ENCODE measurements around the gene DOCK9. TPM values are rescaled to one million over a fixed set of nuclear protein-coding genes. Genes with fewer than 3 reads are reported as not detected.

DOCK9 gene
- total RNA-seq, 6 experiments from 2014 or later: 16.5 to 24.3 (median 18.1) TPM

DNA sequence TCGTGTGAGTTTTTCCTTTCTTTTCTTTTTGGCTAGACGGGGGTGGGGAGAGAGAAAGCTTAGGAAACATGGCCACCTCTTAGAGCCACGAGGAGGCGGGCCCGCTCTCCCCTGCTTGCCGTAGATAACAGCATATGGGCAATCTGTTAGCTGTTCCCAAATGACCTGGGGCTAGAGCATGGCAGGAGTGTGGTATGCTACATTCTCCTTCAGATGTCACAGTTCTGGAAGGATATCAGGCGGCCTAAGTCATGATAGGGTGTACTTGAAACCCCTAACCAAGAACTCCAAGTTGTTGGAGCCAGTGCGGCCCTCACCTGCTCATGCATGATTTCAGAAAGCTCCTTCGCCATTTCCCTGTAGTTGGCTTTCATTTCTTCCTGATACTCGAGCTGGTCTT, 181.1 kb downstream of the DOCK9 start:
- peaks cover 0 to 3% (median 0%) of the 10 kb centered on the region in 4 donors for H3K36me3 ChIP-seq
- no peak for TF ChIP-seq POLR2A (IDR thresholded peaks at IDR 0.05)
- TF ChIP-seq, protein P1, sequence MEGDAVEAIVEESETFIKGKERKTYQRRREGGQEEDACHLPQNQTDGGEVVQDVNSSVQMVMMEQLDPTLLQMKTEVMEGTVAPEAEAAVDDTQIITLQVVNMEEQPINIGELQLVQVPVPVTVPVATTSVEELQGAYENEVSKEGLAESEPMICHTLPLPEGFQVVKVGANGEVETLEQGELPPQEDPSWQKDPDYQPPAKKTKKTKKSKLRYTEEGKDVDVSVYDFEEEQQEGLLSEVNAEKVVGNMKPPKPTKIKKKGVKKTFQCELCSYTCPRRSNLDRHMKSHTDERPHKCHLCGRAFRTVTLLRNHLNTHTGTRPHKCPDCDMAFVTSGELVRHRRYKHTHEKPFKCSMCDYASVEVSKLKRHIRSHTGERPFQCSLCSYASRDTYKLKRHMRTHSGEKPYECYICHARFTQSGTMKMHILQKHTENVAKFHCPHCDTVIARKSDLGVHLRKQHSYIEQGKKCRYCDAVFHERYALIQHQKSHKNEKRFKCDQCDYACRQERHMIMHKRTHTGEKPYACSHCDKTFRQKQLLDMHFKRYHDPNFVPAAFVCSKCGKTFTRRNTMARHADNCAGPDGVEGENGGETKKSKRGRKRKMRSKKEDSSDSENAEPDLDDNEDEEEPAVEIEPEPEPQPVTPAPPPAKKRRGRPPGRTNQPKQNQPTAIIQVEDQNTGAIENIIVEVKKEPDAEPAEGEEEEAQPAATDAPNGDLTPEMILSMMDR (IDR thresholded peaks at IDR 0.05): no peak
- WGBS (ENCODE audit: insufficient coverage, low coverage, low lambda C conversion rate, missing lambda C conversion rate): 89% methylated on average over 5 of the region's 10 CpGs
- intact Hi-C loops (cut with DNase I): no loop called here
- no peaks in the 10 kb centered on the region for H3K27me3 ChIP-seq
- no peaks in the 10 kb centered on the region for H3K9me3 ChIP-seq
- H3K27ac ChIP-seq: no peak overlapping the region
- no peak for ATAC-seq
- peaks cover 0 to 10% (median 0%) of the 10 kb centered on the region in 4 donors for H3K4me1 ChIP-seq
- no peak overlapping the region for H3K4me3 ChIP-seq
- DNase-seq: no peak

DNA sequence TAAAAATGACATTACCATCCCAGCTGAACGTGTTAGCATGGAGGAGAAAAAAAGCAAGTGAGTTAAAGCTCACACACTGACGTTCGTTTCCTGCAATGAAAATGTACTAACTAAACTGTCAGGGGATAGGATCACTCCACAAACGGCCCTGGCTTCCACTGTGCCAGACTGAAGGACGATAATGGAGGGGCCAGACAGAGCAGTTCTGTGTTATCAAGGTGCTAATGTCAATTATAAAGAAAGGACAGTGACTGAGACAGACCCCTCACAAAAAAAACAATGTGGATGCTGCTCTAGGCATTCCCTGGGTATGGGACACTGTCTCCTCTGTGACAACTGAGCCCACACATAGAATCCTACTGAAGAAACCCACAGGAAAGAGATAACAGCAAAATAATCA, 181.7 kb downstream of the DOCK9 start:
- TF ChIP-seq, protein P1 (IDR thresholded peaks at IDR 0.05): no peak
- TF ChIP-seq POLR2A (IDR thresholded peaks at IDR 0.05): no peak
- intact Hi-C loops (cut with DNase I): no loop called here

DNA sequence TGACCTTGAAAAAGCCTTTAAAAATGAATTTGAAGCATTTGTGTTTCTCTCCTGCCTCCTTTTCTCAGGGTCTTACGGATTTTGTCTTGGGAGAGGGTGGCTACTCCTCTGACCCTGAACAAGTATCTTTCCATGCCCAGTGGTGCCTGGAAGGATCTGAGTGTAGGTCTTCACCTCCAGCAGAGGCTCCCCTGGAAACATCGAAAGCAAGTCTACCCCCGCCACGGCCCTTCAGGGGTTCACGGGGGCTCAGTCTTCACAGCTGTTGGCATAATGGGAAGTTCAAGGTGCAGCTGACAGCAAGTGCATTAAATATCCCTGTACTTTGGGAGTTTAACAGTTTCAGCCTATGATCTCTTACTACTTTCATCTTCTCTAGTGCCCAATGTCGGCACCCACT, 182.6 kb downstream of the DOCK9 start:
- no peak overlapping the region for H3K27ac ChIP-seq
- H3K4me3 ChIP-seq: no peak overlapping the region
- H3K36me3 ChIP-seq: peaks cover 0 to 3% (median 0%) of the 10 kb centered on the region in 4 donors
- no peaks in the 10 kb centered on the region for H3K27me3 ChIP-seq
- no peak for ATAC-seq
- TF ChIP-seq POLR2A (IDR thresholded peaks at IDR 0.05): no peak
- TF ChIP-seq, protein P1 (IDR thresholded peaks at IDR 0.05): no peak
- H3K9me3 ChIP-seq: no peaks in the 10 kb centered on the region
- intact Hi-C loops (cut with DNase I): no loop called here
- WGBS (ENCODE audit: insufficient coverage, low coverage, low lambda C conversion rate, missing lambda C conversion rate): 98% methylated on average over 6 of the region's 6 CpGs
- H3K4me1 ChIP-seq: peaks cover 0 to 6% (median 0%) of the 10 kb centered on the region in 4 donors
- no peak for DNase-seq

More for the DNA sequence above, 181.7 kb downstream of the DOCK9 start:
- Histone ChIP-seq H3K27me3 (no peaks in the 10 kb centered on the region), H3K4me1 (peaks cover 0 to 6% (median 0%) of the 10 kb centered on the region in 4 donors), H3K36me3 (peaks cover 0 to 3% (median 0%) of the 10 kb centered on the region in 4 donors), H3K27ac (no peak overlapping the region), H3K4me3 (no peak overlapping the region), H3K9me3 (no peaks in the 10 kb centered on the region)
- no peak for DNase-seq
- ATAC-seq: no peak
- WGBS (ENCODE audit: insufficient coverage, low coverage, low lambda C conversion rate, missing lambda C conversion rate): 88% methylated on average over 5 of the region's 5 CpGs

DNA sequence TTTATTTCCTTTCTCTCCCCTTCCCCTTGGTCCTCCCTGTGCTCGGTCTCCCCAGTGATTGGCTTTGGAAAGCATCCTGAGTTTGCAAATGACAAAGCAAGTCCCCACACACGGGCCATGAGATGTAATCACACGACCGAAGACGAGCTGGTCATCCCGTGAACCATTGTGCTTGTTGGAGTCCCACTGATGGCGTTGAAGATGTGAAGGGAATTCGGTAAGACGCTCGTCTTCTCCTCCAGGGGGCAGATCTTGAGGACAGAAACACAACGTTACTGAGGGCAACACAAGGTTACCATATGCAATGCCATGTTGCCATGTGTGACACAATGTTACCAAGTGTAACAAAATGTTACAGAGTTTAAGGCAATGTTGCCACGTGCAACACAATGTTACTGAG, 183.4 kb downstream of the DOCK9 start:
- no peak overlapping the region for H3K27ac ChIP-seq
- DNase-seq (no peak), ATAC-seq (no peak)
- TF ChIP-seq, protein P1 (IDR thresholded peaks at IDR 0.05): no peak
- no peak for TF ChIP-seq POLR2A (IDR thresholded peaks at IDR 0.05)
- intact Hi-C loops (cut with DNase I): no loop called here
- H3K9me3 ChIP-seq: no peaks in the 10 kb centered on the region
- no peaks in the 10 kb centered on the region for H3K27me3 ChIP-seq
- no peak overlapping the region for H3K4me3 ChIP-seq
- peaks cover 0 to 3% (median 0%) of the 10 kb centered on the region in 4 donors for H3K36me3 ChIP-seq
- peaks cover 0 to 6% (median 0%) of the 10 kb centered on the region in 4 donors for H3K4me1 ChIP-seq
- 93% methylated on average over 9 of the region's 12 CpGs for WGBS (ENCODE audit: insufficient coverage, low coverage, low lambda C conversion rate, missing lambda C conversion rate)

All from right lobe of liver (tissue), 6 donors.